Measurements from ENCODE around the gene INO80. TPM values are rescaled to one million over a fixed set of nuclear protein-coding genes. Genes with fewer than 3 reads are reported as not detected.

Gene INO80
- total and polyA plus RNA-seq, 12 donors = 4.8 to 14.8 (median 11.7) TPM

DNA sequence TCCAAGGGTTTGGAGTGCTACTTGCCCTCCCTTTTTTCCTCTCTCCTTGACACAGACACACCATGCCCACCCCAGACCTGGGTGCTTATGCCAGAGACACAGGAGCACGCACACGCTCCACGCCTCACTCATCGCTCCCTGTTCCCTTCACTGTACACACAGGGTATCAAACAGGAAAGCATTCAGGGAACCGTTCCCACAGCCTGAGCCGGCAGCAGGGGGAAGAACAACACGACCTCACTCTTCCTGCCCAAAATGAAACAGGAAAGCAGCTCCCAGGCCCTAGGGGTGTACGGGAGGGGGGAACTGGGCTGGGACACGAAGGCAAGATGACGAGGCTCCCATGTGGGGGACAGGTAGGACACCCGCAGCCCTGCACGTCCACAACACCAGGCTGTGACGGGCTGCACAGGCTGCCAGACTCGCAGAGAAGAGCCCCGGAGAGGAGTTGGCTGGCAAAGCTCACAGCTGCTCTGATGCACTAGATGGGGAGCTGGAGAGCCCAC lies 175.7 kb downstream of the INO80 start:
- Histone ChIP-seq H3K4me1 (peaks cover 14 to 77% (median 63%) of the 10 kb centered on the region in 9 donors), H3K36me3 (peaks cover 0 to 39% (median 9%) of the 10 kb centered on the region in 9 donors), H3K27ac (peak overlapping the region; percentile 86 to 96 (median 93)), H3K27me3 (no peaks in the 10 kb centered on the region), H3K9me3 (no peaks in the 10 kb centered on the region), H3K4me3 (peak overlapping the region in 8 of 10 donors; percentile 46 to 96 (median 63))
- 29 to 52% methylated on average over 15 of the region's 15 CpGs for WGBS, 2 donors
- intact Hi-C loops (cut with DNase I) = loop anchor here in 8 of 10 donors (2.0 to 10.0 kb wide), 6 partner anchors 33 to 82 kb away; no protein-coding TSS in a partner anchor
- DNase-seq = peak; percentile 49 to 76
- peak; percentile 4 to 73 (median 52) for ATAC-seq
- TF ChIP-seq, protein P1, sequence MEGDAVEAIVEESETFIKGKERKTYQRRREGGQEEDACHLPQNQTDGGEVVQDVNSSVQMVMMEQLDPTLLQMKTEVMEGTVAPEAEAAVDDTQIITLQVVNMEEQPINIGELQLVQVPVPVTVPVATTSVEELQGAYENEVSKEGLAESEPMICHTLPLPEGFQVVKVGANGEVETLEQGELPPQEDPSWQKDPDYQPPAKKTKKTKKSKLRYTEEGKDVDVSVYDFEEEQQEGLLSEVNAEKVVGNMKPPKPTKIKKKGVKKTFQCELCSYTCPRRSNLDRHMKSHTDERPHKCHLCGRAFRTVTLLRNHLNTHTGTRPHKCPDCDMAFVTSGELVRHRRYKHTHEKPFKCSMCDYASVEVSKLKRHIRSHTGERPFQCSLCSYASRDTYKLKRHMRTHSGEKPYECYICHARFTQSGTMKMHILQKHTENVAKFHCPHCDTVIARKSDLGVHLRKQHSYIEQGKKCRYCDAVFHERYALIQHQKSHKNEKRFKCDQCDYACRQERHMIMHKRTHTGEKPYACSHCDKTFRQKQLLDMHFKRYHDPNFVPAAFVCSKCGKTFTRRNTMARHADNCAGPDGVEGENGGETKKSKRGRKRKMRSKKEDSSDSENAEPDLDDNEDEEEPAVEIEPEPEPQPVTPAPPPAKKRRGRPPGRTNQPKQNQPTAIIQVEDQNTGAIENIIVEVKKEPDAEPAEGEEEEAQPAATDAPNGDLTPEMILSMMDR (IDR thresholded peaks at IDR 0.05) = no peak

DNA sequence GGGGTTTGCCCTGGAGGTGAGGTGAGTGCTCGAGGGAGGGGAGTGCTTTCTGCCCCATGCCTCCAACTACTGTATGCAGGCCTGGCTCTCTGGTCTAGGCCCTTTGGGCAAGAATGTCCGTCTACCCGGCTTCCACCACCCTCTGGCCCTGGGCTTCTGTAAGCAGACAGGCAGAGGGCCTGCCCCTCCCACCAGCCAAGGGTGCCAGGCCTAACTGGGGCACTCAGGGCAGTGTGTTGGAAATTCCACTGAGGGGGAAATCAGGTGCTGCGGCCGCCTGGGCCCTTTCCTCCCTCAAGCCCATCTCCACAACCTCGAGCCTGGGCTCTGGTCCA lies 177.6 kb downstream of the INO80 start:
- TF ChIP-seq, protein P1 (IDR thresholded peaks at IDR 0.05) = no peak
- WGBS, 2 donors = 85 to 90% methylated on average over 6 of the region's 6 CpGs
- DNase-seq = peak in 1 of 2 donors; percentile 16
- H3K27me3 ChIP-seq = no peaks in the 10 kb centered on the region
- H3K4me1 ChIP-seq = peaks cover 14 to 95% (median 70%) of the 10 kb centered on the region in 9 donors
- no peak for ATAC-seq
- H3K4me3 ChIP-seq = peak overlapping the region in 6 of 10 donors; percentile 66 to 96 (median 82)
- peaks cover 0 to 53% (median 14%) of the 10 kb centered on the region in 9 donors for H3K36me3 ChIP-seq
- intact Hi-C loops (cut with DNase I) = no loop called here
- H3K9me3 ChIP-seq = no peaks in the 10 kb centered on the region
- H3K27ac ChIP-seq = peak overlapping the region; percentile 4 to 96 (median 90)

DNA sequence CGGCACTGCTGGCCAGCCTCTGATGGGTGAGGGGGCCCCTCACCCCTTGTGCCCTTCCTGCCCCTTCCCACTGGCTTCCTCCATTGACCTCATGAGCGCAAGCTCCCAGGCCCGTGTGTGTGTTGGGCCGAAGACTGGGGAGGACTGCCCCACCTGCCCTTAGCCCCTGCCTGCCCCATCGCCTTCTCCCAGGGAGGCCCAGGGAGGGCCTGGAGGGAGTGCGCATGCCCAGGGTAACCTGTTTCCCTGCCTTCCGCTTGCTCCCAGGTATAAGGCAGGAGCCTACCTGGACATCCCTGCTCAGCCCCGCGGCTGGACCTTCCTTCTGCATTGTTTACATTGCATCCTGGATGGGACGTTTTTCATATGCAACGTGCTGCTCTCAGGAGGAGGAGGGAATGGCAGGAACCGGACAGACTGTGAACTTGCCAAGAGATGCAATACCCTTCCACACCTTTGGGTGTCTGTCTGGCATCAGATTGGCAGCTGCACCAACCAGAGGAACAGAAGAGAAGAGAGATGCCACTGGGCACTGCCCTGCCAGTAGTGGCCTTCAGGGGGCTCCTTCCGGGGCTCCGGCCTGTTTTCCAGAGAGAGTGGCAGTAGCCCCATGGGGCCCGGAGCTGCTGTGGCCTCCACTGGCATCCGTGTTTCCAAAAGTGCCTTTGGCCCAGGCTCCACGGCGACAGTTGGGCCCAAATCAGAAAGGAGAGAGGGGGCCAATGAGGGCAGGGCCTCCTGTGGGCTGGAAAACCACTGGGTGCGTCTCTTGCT lies 178.1 kb downstream of the INO80 start:
- peaks cover 0 to 4% (median 0%) of the 10 kb centered on the region in 7 donors for H3K27me3 ChIP-seq
- H3K36me3 ChIP-seq = peaks cover 0 to 58% (median 14%) of the 10 kb centered on the region in 9 donors
- H3K27ac ChIP-seq = peak overlapping the region; percentile 53 to 96 (median 90)
- TF ChIP-seq, protein P1 (IDR thresholded peaks at IDR 0.05) = peak in 8 of 9 donors; percentile 23 to 51 (median 35)
- DNase-seq (peak in 1 of 2 donors; percentile 13), ATAC-seq (peak in 3 of 8 donors; percentile 13 to 32 (median 15))
- peaks cover 14 to 96% (median 72%) of the 10 kb centered on the region in 9 donors for H3K4me1 ChIP-seq
- intact Hi-C loops (cut with DNase I) = no loop called here
- peak overlapping the region in 7 of 10 donors; percentile 11 to 96 (median 77) for H3K4me3 ChIP-seq
- 59% methylated on average over 19 of the region's 19 CpGs for WGBS, 2 donors
- no peaks in the 10 kb centered on the region for H3K9me3 ChIP-seq
